Pancreas (tissue), 10 donors: ENCODE measurements around the gene IL1RL1. TPM values are rescaled to one million over a fixed set of nuclear protein-coding genes. Genes with fewer than 3 reads are reported as not detected.

Experiments
- ATAC-seq, 4 donors: fragments of 200-7000 bp; cut with Tn5 transposase; one replicate each; pipeline versions ENCODE4 v1.8.0 to v1.9.1; 2020; ENCODE audit warnings: mild to moderate bottlenecking in 4 of 4, moderate library complexity in 4 of 4
- DNase-seq, 6 donors: peaks; one replicate each; pipeline ENCODE4 v3.0.0-alpha.2; 2020
- FAIRE-seq: peaks from 2 replicates; lab custom pipeline; 2012; peaks lifted over from hg19 to GRCh38; lab: Jason Lieb, UNC
- H3K27ac ChIP-seq, 4 donors: fragments of 200-600 bp; sonication (generic); 1 replicate in 3 of 4; 2 replicates in 1 of 4; pipeline versions ENCODE4 v1.5.0 to v1.8.0; 2020
- H3K27me3 ChIP-seq, 4 donors: fragments of 200-600 bp; one replicate each; pipeline ENCODE4 v1.8.0; 2021
- H3K36me3 ChIP-seq, 3 donors: fragments of 200-600 bp; sonication (generic) in 1 of 3; one replicate each; pipeline versions ENCODE4 v1.5.0 to v1.8.0; 2020 to 2021
- H3K4me1 ChIP-seq, 3 donors: fragments of 200-600 bp; one replicate each; pipeline ENCODE4 v1.8.0; 2021
- H3K4me3 ChIP-seq, 4 donors: fragments of 200-600 bp; sonication (generic) in 2 of 4; one replicate each; pipeline versions ENCODE4 v1.5.0 to v1.8.0; 2020 to 2021
- H3K9me3 ChIP-seq, 4 donors: fragments of 200-600 bp; one replicate each; pipeline ENCODE4 v1.8.0; 2021
- WGBS, 2 donors: extraction: QIAGEN DNeasy Blood & Tissue Kit; methylation state at CpG; one replicate each; pipeline ENCODE4 v1.1.7; 2013; 5-methylcytosine and 5-hydroxymethylcytosine counted together
- intact Hi-C, 3 donors: fragments of 100-400 bp; cut with DNase I; formaldehyde crosslinking; loops; one replicate each; pipeline versions ENCODE4 v1.11.1 to v1.14.2; 2022
- polyA plus RNA-seq, 2 donors: library from polyadenylated mRNA; stranded (reverse); fragments of 200-250 nt; gene quantifications; one replicate each; pipeline ENCODE4 v1.2.3, GENCODE V29; 2013
- total RNA-seq, 6 donors: library from RNA; stranded (reverse); fragmentation: NEBNext Ultra II Directional in 4 of 6; extraction: Animal tissue kit (Norgen Biotek cat#: 25700) in 4 of 6; gene quantifications; one replicate each; pipeline versions ENCODE4 v1.2.1 to v1.2.4, GENCODE V29; 2021 to 2023
- TF ChIP-seq, protein P1 (sequence below), 4 donors: fragments of 200-600 bp; sonication (generic) in 3 of 4; IDR thresholded peaks; one replicate each; pipeline versions ENCODE4 v1.5.0 to v1.8.0; 2021; ENCODE audit warnings: antibody characterized with exemption in 4 of 4
- donor health status: healthy with polysubstance abuse.
- donor health status: DM: no; HTN: no; CAD: no; lungs with moderate emphysema.
- donor health status: DM: no; HTN: no; CAD: no.
- donor health status: control.
- donor health status: control.
- donor health status: Bipolar disorder and iron deficiency.
- donor health status: DM: yes; HTN: yes; CAD: no.
- donor health status: DM: no; HTN: no; CAD: no.
- donor health status: DM: no; HTN: no; CAD: no.
- donor health status: DM: yes; HTN: yes; CAD: no.

IL1RL1 gene
- total and polyA plus RNA-seq, 8 donors = 0.28 to 2.5 (median 1.1) TPM

DNA sequence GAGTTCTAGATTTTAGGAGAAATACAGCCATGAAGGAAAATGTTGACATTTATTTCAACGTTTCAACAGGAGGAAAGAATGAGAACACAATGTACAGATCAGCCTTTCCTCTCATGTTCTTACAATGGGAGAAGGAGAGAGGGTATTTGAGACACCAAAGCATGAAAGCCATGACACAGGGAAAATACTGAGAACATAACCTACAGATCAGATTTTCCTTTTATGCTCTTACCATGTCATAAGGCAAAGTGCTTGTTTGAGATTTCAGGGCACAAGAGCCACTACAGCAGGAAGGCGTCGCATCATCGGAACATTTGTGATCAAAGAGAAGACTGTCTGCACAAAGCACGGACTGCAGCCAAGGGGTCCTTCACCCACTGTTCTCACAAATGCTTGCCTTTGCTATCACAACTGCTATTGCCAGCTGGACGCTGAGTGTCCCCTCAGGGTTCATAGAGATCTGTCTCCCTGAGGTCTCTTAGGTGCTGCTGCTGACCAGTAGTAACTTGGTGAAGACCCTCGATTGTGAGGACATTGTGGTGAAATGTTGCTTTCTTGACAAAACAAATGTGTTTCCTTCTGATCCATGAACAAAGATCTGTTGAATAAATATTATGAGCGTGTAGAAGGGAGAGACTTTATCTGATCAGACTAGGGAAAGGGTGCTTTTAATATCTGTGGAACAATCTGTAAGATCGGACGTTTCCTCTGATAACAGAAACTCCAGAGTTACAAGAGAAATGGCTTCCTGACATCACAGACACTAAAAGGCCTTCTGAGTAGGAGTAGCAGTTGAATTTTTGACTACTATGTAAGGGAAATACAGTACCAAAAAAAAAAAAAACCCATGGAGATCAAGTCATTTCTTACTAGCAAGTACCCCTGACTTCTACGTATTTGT lies 6.4 kb upstream of the IL1RL1 start:
- no peak overlapping the region for H3K4me3 ChIP-seq
- no peak overlapping the region for H3K27ac ChIP-seq
- no peaks in the 10 kb centered on the region for H3K27me3 ChIP-seq
- FAIRE-seq = no peak
- intact Hi-C loops = no loop called here
- H3K9me3 ChIP-seq = no peaks in the 10 kb centered on the region
- 57 to 59% methylated on average over 11 of the region's 11 CpGs for WGBS, 2 donors
- TF ChIP-seq, protein P1, sequence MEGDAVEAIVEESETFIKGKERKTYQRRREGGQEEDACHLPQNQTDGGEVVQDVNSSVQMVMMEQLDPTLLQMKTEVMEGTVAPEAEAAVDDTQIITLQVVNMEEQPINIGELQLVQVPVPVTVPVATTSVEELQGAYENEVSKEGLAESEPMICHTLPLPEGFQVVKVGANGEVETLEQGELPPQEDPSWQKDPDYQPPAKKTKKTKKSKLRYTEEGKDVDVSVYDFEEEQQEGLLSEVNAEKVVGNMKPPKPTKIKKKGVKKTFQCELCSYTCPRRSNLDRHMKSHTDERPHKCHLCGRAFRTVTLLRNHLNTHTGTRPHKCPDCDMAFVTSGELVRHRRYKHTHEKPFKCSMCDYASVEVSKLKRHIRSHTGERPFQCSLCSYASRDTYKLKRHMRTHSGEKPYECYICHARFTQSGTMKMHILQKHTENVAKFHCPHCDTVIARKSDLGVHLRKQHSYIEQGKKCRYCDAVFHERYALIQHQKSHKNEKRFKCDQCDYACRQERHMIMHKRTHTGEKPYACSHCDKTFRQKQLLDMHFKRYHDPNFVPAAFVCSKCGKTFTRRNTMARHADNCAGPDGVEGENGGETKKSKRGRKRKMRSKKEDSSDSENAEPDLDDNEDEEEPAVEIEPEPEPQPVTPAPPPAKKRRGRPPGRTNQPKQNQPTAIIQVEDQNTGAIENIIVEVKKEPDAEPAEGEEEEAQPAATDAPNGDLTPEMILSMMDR (IDR thresholded peaks at IDR 0.05) = no peak
- DNase-seq = no peak
- no peak for ATAC-seq
- no peaks in the 10 kb centered on the region for H3K36me3 ChIP-seq
- no peaks in the 10 kb centered on the region for H3K4me1 ChIP-seq

DNA sequence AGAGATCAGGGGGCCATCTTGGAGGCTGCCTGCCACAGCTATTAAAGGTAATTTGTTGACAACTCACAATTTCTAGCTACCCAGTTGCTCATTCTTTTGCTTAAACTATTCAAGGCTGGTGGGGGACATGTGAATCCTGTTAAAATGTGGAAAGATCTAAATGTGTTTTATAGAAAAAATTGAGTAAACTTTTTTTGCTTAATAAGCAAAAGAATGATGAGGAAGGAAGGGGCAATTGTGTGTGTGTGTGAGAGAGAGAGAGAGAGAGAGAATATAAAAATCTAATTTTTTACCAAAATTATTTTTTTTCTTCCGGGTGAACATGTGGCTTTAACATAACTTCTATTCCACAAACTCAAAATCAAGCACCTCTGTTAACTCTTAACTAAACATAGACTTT lies 5.2 kb upstream of the IL1RL1 start:
- Histone ChIP-seq H3K27ac (no peak overlapping the region), H3K4me3 (no peak overlapping the region), H3K9me3 (no peaks in the 10 kb centered on the region), H3K36me3 (no peaks in the 10 kb centered on the region), H3K4me1 (no peaks in the 10 kb centered on the region), H3K27me3 (no peaks in the 10 kb centered on the region)
- ATAC-seq (no peak), DNase-seq (no peak), FAIRE-seq (no peak)
- intact Hi-C loops = no loop called here
- 39 to 72% methylated on average over 1 of the region's 1 CpG for WGBS, 2 donors
- TF ChIP-seq, protein P1 (IDR thresholded peaks at IDR 0.05) = no peak

DNA sequence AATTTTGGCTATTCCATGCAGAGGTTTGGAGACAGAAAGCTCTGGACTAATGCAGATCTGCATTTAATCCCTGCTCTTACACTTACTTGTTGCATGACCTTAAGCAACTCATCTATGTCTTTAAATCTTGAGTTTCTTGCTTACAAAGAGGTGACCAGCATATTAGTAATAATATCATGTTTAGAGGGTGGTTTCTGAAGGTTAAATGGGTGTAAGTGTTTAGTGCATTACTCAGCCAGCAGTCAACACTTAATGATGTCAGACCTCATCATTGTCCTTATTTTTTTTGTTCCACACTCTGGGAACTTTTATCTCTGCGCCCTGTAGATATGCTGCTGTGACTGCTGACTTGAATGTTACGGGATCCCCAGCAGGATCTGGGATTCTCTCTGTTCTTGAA lies 1.7 kb downstream of the IL1RL1 start:
- TF ChIP-seq, protein P1 (IDR thresholded peaks at IDR 0.05) = no peak
- Histone ChIP-seq H3K36me3 (no peaks in the 10 kb centered on the region), H3K27ac (no peak overlapping the region), H3K9me3 (no peaks in the 10 kb centered on the region), H3K4me1 (no peaks in the 10 kb centered on the region), H3K4me3 (no peak overlapping the region), H3K27me3 (no peaks in the 10 kb centered on the region)
- 76 to 88% methylated on average over 2 of the region's 2 CpGs for WGBS, 2 donors
- FAIRE-seq (no peak), ATAC-seq (no peak), DNase-seq (no peak)
- intact Hi-C loops = no loop called here

DNA sequence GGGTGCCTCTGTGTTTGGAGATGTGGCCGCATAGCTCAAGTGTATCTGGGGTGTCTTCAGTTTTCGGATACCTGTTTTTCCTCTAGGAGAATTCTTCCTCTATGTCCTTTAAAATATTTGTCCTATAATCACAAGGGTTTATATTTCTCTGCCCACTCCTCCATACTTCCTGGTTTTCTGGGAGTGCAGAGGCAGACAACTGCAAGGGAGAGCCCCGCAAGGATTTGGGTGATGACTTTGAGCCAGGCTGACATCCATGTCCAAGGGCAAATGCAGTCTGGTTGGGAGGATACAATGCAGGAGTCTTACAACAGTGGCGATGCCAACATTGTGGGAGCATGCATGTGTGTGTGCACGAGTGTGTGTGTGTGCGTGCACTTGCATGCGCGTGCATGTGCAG lies 2.1 kb downstream of the IL1RL1 start:
- Histone ChIP-seq H3K4me3 (no peak overlapping the region), H3K27ac (no peak overlapping the region), H3K9me3 (no peaks in the 10 kb centered on the region), H3K36me3 (no peaks in the 10 kb centered on the region), H3K4me1 (no peaks in the 10 kb centered on the region), H3K27me3 (no peaks in the 10 kb centered on the region)
- DNase-seq = no peak
- intact Hi-C loops = no loop called here
- TF ChIP-seq, protein P1 (IDR thresholded peaks at IDR 0.05) = no peak
- no peak for FAIRE-seq
- no peak for ATAC-seq
- 74 to 94% methylated on average over 8 of the region's 8 CpGs for WGBS, 2 donors

DNA sequence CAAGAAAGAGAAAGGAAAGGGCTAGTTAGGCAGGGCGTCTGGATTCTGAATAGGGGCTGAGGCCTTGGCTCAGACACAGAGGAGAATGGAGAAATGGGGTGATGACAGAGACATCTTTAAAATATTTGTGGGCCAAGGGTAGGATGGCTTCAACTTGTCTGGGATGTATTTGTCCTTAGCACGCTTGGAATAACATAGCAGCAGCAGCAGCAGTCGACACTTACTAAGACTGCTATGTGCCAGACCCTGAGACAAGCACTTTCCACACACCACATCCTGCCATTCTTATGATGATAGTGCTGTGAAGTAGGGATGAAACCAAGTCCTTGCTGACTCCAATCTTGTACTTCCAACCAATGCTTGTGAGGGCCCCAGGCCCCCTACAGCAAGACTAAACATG lies 2.6 kb downstream of the IL1RL1 start:
- H3K27me3 ChIP-seq = no peaks in the 10 kb centered on the region
- ATAC-seq (no peak), DNase-seq (no peak), FAIRE-seq (no peak)
- no peaks in the 10 kb centered on the region for H3K9me3 ChIP-seq
- TF ChIP-seq, protein P1 (IDR thresholded peaks at IDR 0.05) = no peak
- intact Hi-C loops = no loop called here
- no peak overlapping the region for H3K4me3 ChIP-seq
- WGBS, 2 donors = 76 to 77% methylated on average over 3 of the region's 3 CpGs
- no peaks in the 10 kb centered on the region for H3K4me1 ChIP-seq
- H3K27ac ChIP-seq = no peak overlapping the region
- H3K36me3 ChIP-seq = no peaks in the 10 kb centered on the region
